H9 (cell line): ENCODE results near the gene TNFRSF4. TPM values are rescaled to one million over a fixed set of nuclear protein-coding genes. Genes with fewer than 3 reads are reported as not detected.

Experiments
- DNase-seq: peaks from one replicate; pipeline ENCODE4 v3.0.0-alpha.2; 2017
- H2AFZ ChIP-seq: one replicate; pipeline ENCODE4 v1.6.1; 2013; ENCODE audit warnings: mild to moderate bottlenecking, low read length, control low read depth, moderate library complexity
- H2AK5ac ChIP-seq: 2 replicates; pipeline ENCODE4 v1.6.1; 2013; ENCODE audit warnings: low read length, control low read depth, mixed read lengths; ENCODE audit not compliant: insufficient read length
- H2BK120ac ChIP-seq: one replicate; pipeline ENCODE4 v1.6.1; 2013; ENCODE audit warnings: low read depth, mild to moderate bottlenecking, low read length, control low read depth, inconsistent platforms; ENCODE audit not compliant: poor library complexity, severe bottlenecking
- H2BK12ac ChIP-seq: 2 replicates; pipeline ENCODE4 v1.6.1; 2013; ENCODE audit warnings: low read length, control low read depth, mixed read lengths, low read depth; ENCODE audit not compliant: insufficient read length
- H2BK15ac ChIP-seq: 2 replicates; pipeline ENCODE4 v1.6.1; 2013; ENCODE audit warnings: low read depth, low read length, control low read depth
- H2BK20ac ChIP-seq: one replicate; pipeline ENCODE4 v1.6.1; 2013; ENCODE audit warnings: low read depth, mild to moderate bottlenecking, low read length, control low read depth, inconsistent platforms; ENCODE audit not compliant: poor library complexity, severe bottlenecking
- H2BK5ac ChIP-seq: 2 replicates; pipeline ENCODE4 v1.6.1; 2013; ENCODE audit warnings: low read length, control low read depth, mixed read lengths; ENCODE audit not compliant: insufficient read length
- H3K14ac ChIP-seq: 2 replicates; pipeline ENCODE4 v1.6.1; 2013; ENCODE audit warnings: low read length, control low read depth; ENCODE audit not compliant: insufficient read depth
- H3K18ac ChIP-seq: 2 replicates; pipeline ENCODE4 v1.6.1; 2013; ENCODE audit warnings: low read depth, mild to moderate bottlenecking, mixed read lengths, low read length, control low read depth; ENCODE audit not compliant: insufficient read length
- H3K23ac ChIP-seq: 2 replicates; pipeline ENCODE4 v1.6.1; 2013; ENCODE audit warnings: low read length, control low read depth, mixed read lengths, low read depth; ENCODE audit not compliant: insufficient read length
- H3K23me2 ChIP-seq: 2 replicates; pipeline ENCODE4 v1.6.1; 2013; ENCODE audit warnings: low read depth, mild to moderate bottlenecking, mixed read lengths, low read length, control low read depth; ENCODE audit not compliant: insufficient read length, poor library complexity, severe bottlenecking
- H3K27ac ChIP-seq: 2 replicates; pipeline ENCODE4 v1.5.1; 2013; ENCODE audit warnings: low read length, control low read depth, mixed read lengths, low read depth; ENCODE audit not compliant: insufficient read length
- H3K27me3 ChIP-seq: 2 replicates; pipeline ENCODE4 v1.6.1; 2013; ENCODE audit warnings: low read length, control low read depth, inconsistent platforms; ENCODE audit not compliant: insufficient read depth
- H3K4ac ChIP-seq: 2 replicates; pipeline ENCODE4 v1.6.1; 2013; ENCODE audit warnings: low read depth, mild to moderate bottlenecking, control low read depth, inconsistent platforms, low read length, moderate library complexity
- H3K4me1 ChIP-seq: 2 replicates; pipeline ENCODE4 v1.6.1; 2013; ENCODE audit warnings: low read length, control low read depth, inconsistent platforms; ENCODE audit not compliant: insufficient read depth
- H3K4me2 ChIP-seq: 2 replicates; pipeline ENCODE4 v1.6.1; 2013; ENCODE audit warnings: low read length, control low read depth, mixed read lengths; ENCODE audit not compliant: insufficient read length, insufficient read depth
- H3K56ac ChIP-seq: 2 replicates; pipeline ENCODE4 v1.6.1; 2013; ENCODE audit warnings: low read depth, mild to moderate bottlenecking, mixed read lengths, low read length, control low read depth; ENCODE audit not compliant: insufficient read length
- H3K79me1 ChIP-seq: 2 replicates; pipeline ENCODE4 v1.6.1; 2013; ENCODE audit warnings: low read depth, mild to moderate bottlenecking, moderate library complexity, low read length, control low read depth, inconsistent platforms; ENCODE audit not compliant: insufficient read depth, poor library complexity, severe bottlenecking
- H3K79me2 ChIP-seq: 2 replicates; pipeline ENCODE4 v1.6.1; 2013; ENCODE audit warnings: low read length, control low read depth, inconsistent platforms; ENCODE audit not compliant: insufficient read depth
- H3K9ac ChIP-seq: 2 replicates; pipeline ENCODE4 v1.6.1; 2013; ENCODE audit warnings: low read length, control low read depth, mixed read lengths; ENCODE audit not compliant: insufficient read length; ENCODE audit errors: extremely low read depth
- H3K9me3 ChIP-seq: one replicate; pipeline ENCODE4 v1.6.1; 2013; ENCODE audit warnings: low read depth, low read length, inconsistent platforms; ENCODE audit not compliant: control insufficient read depth
- H3T11ph ChIP-seq: one replicate; pipeline ENCODE4 v1.6.1; 2013; ENCODE audit warnings: mild to moderate bottlenecking, low read length, control low read depth, inconsistent platforms
- H4K20me1 ChIP-seq: one replicate; pipeline ENCODE4 v1.6.1; 2013; ENCODE audit not compliant: control insufficient read depth, insufficient read length, insufficient read depth
- H4K5ac ChIP-seq: 2 replicates; pipeline ENCODE4 v1.6.1; 2013; ENCODE audit warnings: low read depth, mild to moderate bottlenecking, mixed read lengths, low read length, control low read depth; ENCODE audit not compliant: insufficient read length
- H4K8ac ChIP-seq: replicated peaks from 2 replicates; pipeline ENCODE4 v1.6.1; 2013; ENCODE audit warnings: low read length, control low read depth, mixed read lengths, low read depth; ENCODE audit not compliant: insufficient read length
- H4K91ac ChIP-seq: 2 replicates; pipeline ENCODE4 v1.6.1; 2013; ENCODE audit warnings: low read depth, mild to moderate bottlenecking, moderate library complexity, mixed read lengths, low read length, control low read depth; ENCODE audit not compliant: insufficient read length
- H3K27ac Mint-ChIP-seq, 3 experiments: 2 replicates in 2 of 3; 3 replicates in 1 of 3; pipeline ENCODE4 v1.8.0; 2020 to 2021; ENCODE audit warnings: mixed read lengths in 3 of 3, mild to moderate bottlenecking in 1 of 3, moderate library complexity in 1 of 3
- H3K27me3 Mint-ChIP-seq: 2 replicates; pipeline ENCODE4 v1.8.0; 2021; ENCODE audit warnings: low read depth, mild to moderate bottlenecking, moderate library complexity, mixed read lengths
- H3K36me3 Mint-ChIP-seq, 3 experiments: 2 replicates in 2 of 3; 3 replicates in 1 of 3; pipeline ENCODE4 v1.8.0; 2020 to 2021; ENCODE audit warnings: low read depth in 3 of 3, mixed read lengths in 3 of 3; ENCODE audit not compliant: insufficient read depth in 1 of 3
- H3K4me1 Mint-ChIP-seq, 2 experiments: 2 replicates each; pipeline ENCODE4 v1.8.0; 2020; ENCODE audit warnings: mixed read lengths in 2 of 2
- H3K4me3 Mint-ChIP-seq, 2 experiments: 2 replicates in 1 of 2; 3 replicates in 1 of 2; pipeline ENCODE4 v1.8.0; 2020 to 2021; ENCODE audit warnings: mild to moderate bottlenecking in 2 of 2, mixed read lengths in 2 of 2, moderate library complexity in 1 of 2
- H3K9me3 Mint-ChIP-seq, 2 experiments: 2 replicates in 1 of 2; 3 replicates in 1 of 2; pipeline ENCODE4 v1.8.0; 2020; ENCODE audit warnings: mild to moderate bottlenecking in 2 of 2, mixed read lengths in 2 of 2, moderate library complexity in 1 of 2
- CTCF ChIP-seq: fragments of 200-600 bp; sonication (generic); conservative IDR thresholded peaks from 3 replicates; pipeline ENCODE4 v1.8.0; 2021; ENCODE audit warnings: antibody characterized with exemption, mild to moderate bottlenecking
- WGBS: extraction: QIAGEN DNeasy Blood & Tissue Kit; methylation state at CpG from one replicate; pipeline ENCODE4 v1.1.7; 2013; ENCODE audit warnings: missing lambda C conversion rate, low lambda C conversion rate, mixed read lengths; ENCODE audit not compliant: insufficient read length; ENCODE audit errors: extremely low coverage; 5-methylcytosine and 5-hydroxymethylcytosine counted together
- total RNA-seq: library from RNA; stranded (reverse); gene quantifications from 2 replicates; pipeline ENCODE4 v1.2.1, GENCODE V29; 2021

The TNFRSF4 gene
- total RNA-seq, 1 experiment from 2014 or later, result 0.24 TPM

GRCh38 chr1:1262071-1262470, 48.1 kb upstream of the TNFRSF4 start:
- H3K9ac ChIP-seq, result no peak overlapping the region
- H3T11ph ChIP-seq, result no peak overlapping the region
- H2BK15ac ChIP-seq, result no peak overlapping the region
- DNase-seq, result no peak
- no peak overlapping the region for H3K18ac ChIP-seq
- no peak overlapping the region for H2BK12ac ChIP-seq
- H3K4me2 ChIP-seq, result no peak overlapping the region
- H3K14ac ChIP-seq, result no peak overlapping the region
- no peak overlapping the region for H2BK20ac ChIP-seq
- Mint-ChIP-seq H3K27ac (no peak overlapping the region), H3K9me3 (no peaks in the 10 kb centered on the region; a peak in 1 of 5 replicates), H3K36me3 (peaks cover 41 to 79% (median 61%) of the 10 kb centered on the region in 3 experiments; a peak in 6 of 7 replicates), H3K4me3 (no peak overlapping the region), H3K27me3 (peaks cover 3% of the 10 kb centered on the region; the same call in 1 of the 2 replicates), H3K4me1 (peaks cover 12 to 20% of the 10 kb centered on the region in 2 experiments)
- no peak overlapping the region for H3K23ac ChIP-seq
- no peak overlapping the region for H3K56ac ChIP-seq
- no CpG with 5 or more reads among the region's 17 CpGs for WGBS
- H4K5ac ChIP-seq, result no peak overlapping the region
- no peaks in the 10 kb centered on the region for H3K27me3 ChIP-seq
- H3K79me2 ChIP-seq, result no peaks in the 10 kb centered on the region; the same call in 1 of the 2 replicates
- no peak overlapping the region for H2BK5ac ChIP-seq
- no peaks in the 10 kb centered on the region for H4K20me1 ChIP-seq
- H3K27ac ChIP-seq, result no peak overlapping the region
- no peak overlapping the region for H2AFZ ChIP-seq
- H2AK5ac ChIP-seq, result no peak overlapping the region
- H3K23me2 ChIP-seq, result no peaks in the 10 kb centered on the region
- H3K79me1 ChIP-seq, result no peaks in the 10 kb centered on the region
- no peak overlapping the region for H3K4ac ChIP-seq
- H3K4me1 ChIP-seq, result no peaks in the 10 kb centered on the region
- H3K9me3 ChIP-seq, result no peaks in the 10 kb centered on the region
- no peak overlapping the region for H4K8ac ChIP-seq
- no peak overlapping the region for H4K91ac ChIP-seq
- no peak overlapping the region for H2BK120ac ChIP-seq
- TF ChIP-seq CTCF, result no peak
